Upper lobe of left lung (tissue), 4 donors: ENCODE measurements around the gene PF4V1.

Experiments
- CTCF ChIP-seq, 6 experiments: fragments of 450-650 bp in 4 of 6; fragments of 200-600 bp in 2 of 6; sonication (generic) in 2 of 6; IDR thresholded peaks; one replicate each; pipeline ENCODE4 v1.5.1; 2016 to 2019; ENCODE audit warnings: antibody characterized with exemption in 6 of 6
- EP300 ChIP-seq, 4 donors: sonication (generic); formaldehyde crosslinking; IDR thresholded peaks; one replicate each; pipeline ENCODE4 v1.5.1; 2017; ENCODE audit warnings: antibody characterized with exemption in 4 of 4, control low read depth in 2 of 4
- POLR2A ChIP-seq, 4 donors: fragments of 450-650 bp; IDR thresholded peaks; one replicate each; pipeline ENCODE4 v1.5.1; 2016 to 2017; ENCODE audit warnings: antibody characterized with exemption in 4 of 4, mild to moderate bottlenecking in 2 of 4
- POLR2AphosphoS5 ChIP-seq, 2 donors: sonication (generic); formaldehyde crosslinking; IDR thresholded peaks; one replicate each; pipeline ENCODE4 v1.5.1; 2017; ENCODE audit warnings: antibody characterized with exemption in 2 of 2

GRCh38 chr4:73822389-73822788, 30.7 kb upstream of the PF4V1 start:
- TF ChIP-seq EP300 (IDR thresholded peaks at IDR 0.05) (no peak), POLR2A (IDR thresholded peaks at IDR 0.05) (no peak), CTCF (IDR thresholded peaks at IDR 0.05) (no peak), POLR2AphosphoS5 (IDR thresholded peaks at IDR 0.05) (no peak)
